MV-4-11 (cell line): ENCODE measurements around the gene RPS23.
A peak's percentile ranks its signal among the peaks of the same experiment; 100 is the strongest.

Experiments used
- DNase-seq: peaks from one replicate; lab custom pipeline; 2025; lab: John Stamatoyannopoulos, UW

RPS23 gene

GRCh38 chr5:82244854-82245635 lies 33.1 kb downstream of the RPS23 start:
- DNase-seq: no peak

- no peak for DNase-seq
Observed at GRCh38 chr5:82244151-82244550, 34.0 kb downstream of the RPS23 start.

- no peak for DNase-seq
Observed at GRCh38 chr5:82234885-82235284, 43.3 kb downstream of the RPS23 start.

GRCh38 chr5:82225525-82226172 lies 52.5 kb downstream of the RPS23 start:
- DNase-seq: peak; percentile 41
